Measurements from ENCODE around the gene PTPN2.

PTPN2 gene

DNA sequence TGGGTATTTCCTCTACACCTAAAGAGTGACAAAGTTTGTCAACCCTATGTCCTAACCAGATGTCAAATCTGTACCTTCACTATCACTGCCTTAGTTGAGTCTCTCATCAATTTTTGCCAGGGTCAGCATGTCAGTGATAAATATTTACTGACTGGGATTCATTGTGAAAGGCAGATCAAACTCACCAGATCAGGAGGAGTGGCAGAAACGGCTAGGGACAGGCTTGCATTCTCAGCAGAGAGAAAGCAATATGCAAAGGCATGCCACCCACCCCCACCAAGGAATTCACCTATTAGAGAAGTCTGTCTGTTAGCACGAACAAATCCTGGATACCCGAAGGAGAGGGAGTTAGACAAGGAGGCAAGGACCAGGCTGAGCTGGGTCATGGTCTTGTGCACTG lies 62.6 kb downstream of the PTPN2 start:
- no peaks in the 10 kb centered on the region for H3K79me2 ChIP-seq (ENCODE audit: insufficient read depth, low read depth)
- H3K9ac ChIP-seq = no peak overlapping the region
- H3K36me3 ChIP-seq (ENCODE audit: insufficient read depth) = no peaks in the 10 kb centered on the region
- H3K27me3 ChIP-seq (ENCODE audit: insufficient read depth, low read depth) = no peaks in the 10 kb centered on the region
- TF ChIP-seq, protein P1, sequence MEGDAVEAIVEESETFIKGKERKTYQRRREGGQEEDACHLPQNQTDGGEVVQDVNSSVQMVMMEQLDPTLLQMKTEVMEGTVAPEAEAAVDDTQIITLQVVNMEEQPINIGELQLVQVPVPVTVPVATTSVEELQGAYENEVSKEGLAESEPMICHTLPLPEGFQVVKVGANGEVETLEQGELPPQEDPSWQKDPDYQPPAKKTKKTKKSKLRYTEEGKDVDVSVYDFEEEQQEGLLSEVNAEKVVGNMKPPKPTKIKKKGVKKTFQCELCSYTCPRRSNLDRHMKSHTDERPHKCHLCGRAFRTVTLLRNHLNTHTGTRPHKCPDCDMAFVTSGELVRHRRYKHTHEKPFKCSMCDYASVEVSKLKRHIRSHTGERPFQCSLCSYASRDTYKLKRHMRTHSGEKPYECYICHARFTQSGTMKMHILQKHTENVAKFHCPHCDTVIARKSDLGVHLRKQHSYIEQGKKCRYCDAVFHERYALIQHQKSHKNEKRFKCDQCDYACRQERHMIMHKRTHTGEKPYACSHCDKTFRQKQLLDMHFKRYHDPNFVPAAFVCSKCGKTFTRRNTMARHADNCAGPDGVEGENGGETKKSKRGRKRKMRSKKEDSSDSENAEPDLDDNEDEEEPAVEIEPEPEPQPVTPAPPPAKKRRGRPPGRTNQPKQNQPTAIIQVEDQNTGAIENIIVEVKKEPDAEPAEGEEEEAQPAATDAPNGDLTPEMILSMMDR (conservative IDR thresholded peaks at IDR 0.05; ENCODE audit: low read depth, low read length) = no peak
- no peak overlapping the region for H3K27ac ChIP-seq
- H3K4me3 ChIP-seq (IDR thresholded peaks at IDR 0.05; ENCODE audit: insufficient read depth, low read depth, low read length) = no peak overlapping the region
- peaks cover 33% of the 10 kb centered on the region for H3K4me1 ChIP-seq (ENCODE audit: low read depth, poor library complexity, severe bottlenecking)
- H4K20me1 ChIP-seq (ENCODE audit: insufficient read depth) = no peaks in the 10 kb centered on the region
- H2AFZ ChIP-seq (ENCODE audit: low read depth) = no peak overlapping the region
- H3K4me2 ChIP-seq = no peak overlapping the region

DNA sequence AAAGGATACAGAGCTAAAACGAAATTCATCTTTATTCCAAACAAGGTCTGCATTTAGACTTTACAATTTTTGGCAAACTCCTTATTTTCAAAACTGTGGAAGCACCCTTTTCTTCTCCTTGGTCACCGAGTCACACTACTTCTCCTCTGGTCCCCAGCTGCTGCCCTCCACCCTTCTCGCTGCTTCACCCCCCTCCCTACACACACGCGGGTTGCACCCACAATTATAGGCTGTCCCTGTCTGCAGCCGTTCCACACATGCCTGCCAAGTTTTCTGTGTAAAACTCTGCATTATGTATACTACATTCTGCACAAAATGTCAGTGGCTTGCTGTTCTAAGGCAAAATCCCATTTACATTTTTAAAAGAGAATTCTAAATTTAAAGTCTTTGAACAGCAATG lies 63.5 kb downstream of the PTPN2 start:
- Histone ChIP-seq H4K20me1 (ENCODE audit: insufficient read depth) (no peaks in the 10 kb centered on the region), H3K36me3 (ENCODE audit: insufficient read depth) (no peaks in the 10 kb centered on the region; the same call in 1 of the 2 replicates), H3K9ac (no peak overlapping the region), H3K27me3 (ENCODE audit: insufficient read depth, low read depth) (no peaks in the 10 kb centered on the region), H3K4me2 (no peak overlapping the region; the same call in 1 of the 2 replicates), H3K4me3 (IDR thresholded peaks at IDR 0.05; ENCODE audit: insufficient read depth, low read depth, low read length) (no peak overlapping the region), H2AFZ (ENCODE audit: low read depth) (no peak overlapping the region), H3K4me1 (ENCODE audit: low read depth, poor library complexity, severe bottlenecking) (peaks cover 33% of the 10 kb centered on the region), H3K79me2 (ENCODE audit: insufficient read depth, low read depth) (no peaks in the 10 kb centered on the region), H3K27ac (no peak overlapping the region)
- TF ChIP-seq, protein P1 (conservative IDR thresholded peaks at IDR 0.05; ENCODE audit: low read depth, low read length) = no peak

DNA sequence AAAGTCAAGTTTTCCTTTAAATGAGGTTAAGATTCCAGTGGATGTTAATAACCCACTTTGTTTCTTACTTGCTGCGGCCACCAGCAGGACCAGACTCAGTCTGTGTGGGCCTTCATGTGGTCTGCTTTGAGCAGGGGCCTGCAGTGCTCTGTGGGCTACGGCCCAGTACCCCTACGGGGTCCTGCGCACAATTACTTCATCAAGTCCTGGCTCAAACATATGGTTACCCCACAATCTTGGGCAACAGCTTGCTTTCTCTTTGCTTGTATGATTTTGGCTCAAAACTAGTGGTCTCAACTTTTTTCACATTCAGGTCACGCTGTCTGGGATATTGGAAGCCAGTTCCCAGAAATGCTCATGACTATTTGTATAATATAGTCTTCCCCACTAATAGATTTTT lies 64.2 kb downstream of the PTPN2 start:
- Histone ChIP-seq H3K27ac (peak overlapping the region; percentile 39; the same call in 1 of the 2 replicates), H4K20me1 (ENCODE audit: insufficient read depth) (no peaks in the 10 kb centered on the region), H3K4me3 (IDR thresholded peaks at IDR 0.05; ENCODE audit: insufficient read depth, low read depth, low read length) (no peak overlapping the region), H2AFZ (ENCODE audit: low read depth) (no peak overlapping the region), H3K4me2 (peak overlapping the region; percentile 75; the same call in 1 of the 2 replicates), H3K36me3 (ENCODE audit: insufficient read depth) (no peaks in the 10 kb centered on the region; the same call in 1 of the 2 replicates), H3K79me2 (ENCODE audit: insufficient read depth, low read depth) (no peaks in the 10 kb centered on the region), H3K9ac (no peak overlapping the region), H3K27me3 (ENCODE audit: insufficient read depth, low read depth) (no peaks in the 10 kb centered on the region), H3K4me1 (ENCODE audit: low read depth, poor library complexity, severe bottlenecking) (peaks cover 33% of the 10 kb centered on the region)
- TF ChIP-seq, protein P1 (conservative IDR thresholded peaks at IDR 0.05; ENCODE audit: low read depth, low read length) = no peak

DNA sequence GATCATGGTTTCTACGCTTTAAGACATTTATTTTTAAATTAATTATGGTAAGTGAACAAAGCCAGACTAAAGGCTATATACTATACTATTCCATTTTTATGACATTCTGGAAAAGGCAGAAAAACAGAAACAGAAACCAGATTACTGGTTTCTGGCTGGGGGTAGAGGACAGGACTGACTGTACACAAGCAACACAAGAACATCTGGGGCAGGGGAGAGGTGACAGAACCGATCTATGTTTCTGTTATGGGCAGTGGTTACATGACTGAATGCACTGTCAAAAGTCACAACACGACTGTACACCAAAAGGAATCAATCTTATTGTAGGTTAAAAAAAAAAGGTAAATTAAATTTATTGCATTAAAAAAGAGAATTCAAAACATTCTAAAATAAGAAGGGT lies 64.7 kb downstream of the PTPN2 start:
- Histone ChIP-seq H3K27ac (peak overlapping the region; percentile 39), H4K20me1 (ENCODE audit: insufficient read depth) (no peaks in the 10 kb centered on the region), H3K27me3 (ENCODE audit: insufficient read depth, low read depth) (no peaks in the 10 kb centered on the region), H3K4me2 (peak overlapping the region; percentile 75), H2AFZ (ENCODE audit: low read depth) (no peak overlapping the region), H3K9ac (no peak overlapping the region), H3K36me3 (ENCODE audit: insufficient read depth) (no peaks in the 10 kb centered on the region; the same call in 1 of the 2 replicates), H3K4me1 (ENCODE audit: low read depth, poor library complexity, severe bottlenecking) (peaks cover 33% of the 10 kb centered on the region), H3K79me2 (ENCODE audit: insufficient read depth, low read depth) (no peaks in the 10 kb centered on the region), H3K4me3 (IDR thresholded peaks at IDR 0.05; ENCODE audit: insufficient read depth, low read depth, low read length) (no peak overlapping the region)
- TF ChIP-seq, protein P1 (conservative IDR thresholded peaks at IDR 0.05; ENCODE audit: low read depth, low read length) = no peak

All from KMS-11 (cell line).